ENCODE measurements around the gene DCST1. TPM values are rescaled to one million over a fixed set of nuclear protein-coding genes. Genes with fewer than 3 reads are reported as not detected.

DCST1 gene
- total and polyA plus RNA-seq, 4 donors = not detected

- TF ChIP-seq REST (IDR thresholded peaks at IDR 0.05) (peak; percentile 61), SP1 (IDR thresholded peaks at IDR 0.05) (peak; percentile 91), FOXA2 (IDR thresholded peaks at IDR 0.05) (no peak)
These were observed 32.7 kb upstream of the DCST1 start (continued) for GRCh38 chr1:155000726-155001424.

GRCh38 chr1:155001425-155001674, 32.3 kb upstream of the DCST1 start:
- peak overlapping the region; percentile 73 to 74 (median 73) for H3K4me3 ChIP-seq (ENCODE audit: low read depth in 1 of 3, low read length in 3 of 3)
- no peaks in the 10 kb centered on the region for H3K36me3 ChIP-seq (ENCODE audit: control insufficient read depth in 4 of 4, insufficient read depth in 3 of 4, low read depth in 1 of 4, low read length in 3 of 4)
- no peaks in the 10 kb centered on the region for H3K9me3 ChIP-seq (ENCODE audit: control insufficient read depth in 4 of 4, low read length in 3 of 4)
- H3K9ac ChIP-seq (ENCODE audit: low read depth in 1 of 2, low read length in 2 of 2) = peak overlapping the region; percentile 71 to 87
- H3K27me3 ChIP-seq (ENCODE audit: control insufficient read depth in 4 of 4, insufficient read depth in 4 of 4, low read length in 3 of 4) = no peaks in the 10 kb centered on the region
- DNase-seq (ENCODE audit: low spot score) = no peak
- no peak for TF ChIP-seq HNF4A (conservative IDR thresholded peaks at IDR 0.05)
- peak overlapping the region; percentile 96 to 97 for H3K27ac ChIP-seq (ENCODE audit: low read depth in 1 of 2, low read length in 2 of 2)
- peaks cover 13 to 48% (median 39%) of the 10 kb centered on the region in 4 donors for H3K4me1 ChIP-seq (ENCODE audit: control insufficient read depth in 4 of 4, insufficient read depth in 4 of 4, low read length in 3 of 4)
- 0% methylated on average over 11 of the region's 11 CpGs for WGBS

GRCh38 chr1:155001675-155002463, 31.8 kb upstream of the DCST1 start:
- WGBS = under 1% methylated on average over 38 of the region's 38 CpGs
- H3K4me1 ChIP-seq (ENCODE audit: control insufficient read depth in 4 of 4, insufficient read depth in 4 of 4, low read length in 3 of 4) = peaks cover 18 to 53% (median 44%) of the 10 kb centered on the region in 4 donors
- TF ChIP-seq NR2F2 (IDR thresholded peaks at IDR 0.05) (peak; percentile 38), CTCF (IDR thresholded peaks at IDR 0.05; ENCODE audit: low read depth, low read length, missing input control) (peak; percentile 16), ATF3 (IDR thresholded peaks at IDR 0.05) (no peak), HNF4A (conservative IDR thresholded peaks at IDR 0.05) (peak in 1 of 2 donors; percentile 19), ZBTB33 (IDR thresholded peaks at IDR 0.05) (no peak), EGR1 (IDR thresholded peaks at IDR 0.05; ENCODE audit: low read depth in 2 of 2) (peak in 1 of 2 donors; percentile 63), TAF1 (conservative IDR thresholded peaks at IDR 0.05) (no peak), JUND (IDR thresholded peaks at IDR 0.05) (no peak), FOXA1 (IDR thresholded peaks at IDR 0.05) (no peak), HNF4G (IDR thresholded peaks at IDR 0.05) (no peak), SP1 (IDR thresholded peaks at IDR 0.05) (peak; percentile 79), GABPA (IDR thresholded peaks at IDR 0.05 in 1 of 2, conservative IDR thresholded peaks at IDR 0.05 in 1 of 2) (peak in 1 of 2 donors; percentile 46), MAX (IDR thresholded peaks at IDR 0.05) (no peak), FOXA2 (IDR thresholded peaks at IDR 0.05) (no peak), YY1 (IDR thresholded peaks at IDR 0.05) (no peak), REST (IDR thresholded peaks at IDR 0.05) (no peak), RAD21 (IDR thresholded peaks at IDR 0.05) (peak in 1 of 2 donors; percentile 24)

More at GRCh38 chr1:155001675-155002463, 31.8 kb upstream of the DCST1 start:
- H3K4me3 ChIP-seq (ENCODE audit: low read depth in 1 of 3, low read length in 3 of 3) = peak overlapping the region; percentile 73 to 80 (median 73)
- peak overlapping the region; percentile 36 to 87 for H3K9ac ChIP-seq (ENCODE audit: low read depth in 1 of 2, low read length in 2 of 2)
- no peaks in the 10 kb centered on the region for H3K9me3 ChIP-seq (ENCODE audit: control insufficient read depth in 4 of 4, low read length in 3 of 4)
- no peaks in the 10 kb centered on the region for H3K27me3 ChIP-seq (ENCODE audit: control insufficient read depth in 4 of 4, insufficient read depth in 4 of 4, low read length in 3 of 4)
- H3K36me3 ChIP-seq (ENCODE audit: control insufficient read depth in 4 of 4, insufficient read depth in 3 of 4, low read depth in 1 of 4, low read length in 3 of 4) = no peaks in the 10 kb centered on the region
- H3K27ac ChIP-seq (ENCODE audit: low read depth in 1 of 2, low read length in 2 of 2) = peak overlapping the region; percentile 96 to 97
- DNase-seq (ENCODE audit: low spot score) = peak; percentile 99

Measured in liver (tissue), 9 donors.